ENCODE measurements around the gene RALY. TPM values are rescaled to one million over a fixed set of nuclear protein-coding genes. Genes with fewer than 3 reads are reported as not detected.

RALY gene
- total RNA-seq, 1 experiment from 2014 or later = 119 TPM

DNA sequence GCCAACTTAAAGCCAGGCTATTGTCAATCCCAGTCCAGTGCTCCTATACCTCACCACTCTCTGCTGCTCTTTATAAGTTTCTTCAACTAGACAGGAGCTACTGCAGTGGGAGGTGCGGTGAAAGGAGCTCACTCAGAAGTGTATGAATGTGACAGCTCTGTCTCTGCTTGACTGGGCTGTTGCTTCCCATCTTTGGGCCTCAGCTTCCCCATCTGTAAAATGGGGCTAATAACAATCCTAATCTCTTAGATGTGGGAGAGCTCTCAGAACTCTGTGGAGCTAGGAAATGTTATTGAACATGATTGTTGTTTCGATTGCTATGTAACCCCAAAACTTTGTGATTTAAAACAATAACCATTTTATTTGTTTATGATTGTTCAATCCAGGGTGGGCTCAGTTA is 8.4 kb upstream of the RALY start:
- CTCF ChIA-PET = no interaction called here
- intact Hi-C loops (cut with micrococcal nuclease) = no loop called here
- ATAC-seq = no peak

DNA sequence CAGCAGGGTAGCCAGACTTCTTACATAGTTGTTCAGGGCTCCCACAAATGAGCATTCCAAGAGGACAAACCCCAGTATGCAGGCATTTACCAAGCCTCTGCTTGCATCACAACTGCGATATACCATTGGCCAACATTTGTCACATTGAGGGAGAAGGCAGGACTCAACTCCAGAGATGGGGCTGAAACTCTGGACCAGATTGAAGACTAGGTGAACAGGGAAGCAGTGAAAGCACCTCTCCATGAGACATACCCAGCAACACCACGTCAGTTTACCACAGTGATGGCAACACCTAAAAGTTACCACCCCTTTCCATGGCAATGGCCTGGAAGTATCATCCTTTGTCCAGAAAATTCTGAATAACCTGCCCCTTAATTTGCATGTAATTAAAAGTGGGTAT is 7.9 kb upstream of the RALY start:
- H3K79me2 ChIP-seq (ENCODE audit: insufficient read depth, low read length) = no peaks in the 10 kb centered on the region
- CTCF ChIA-PET = no interaction called here
- H4K20me1 ChIP-seq (ENCODE audit: insufficient read depth) = no peaks in the 10 kb centered on the region
- BruUV-seq (replicated peaks) = no TSS peak
- H3K9me2 ChIP-seq (ENCODE audit: insufficient read depth) = no peaks in the 10 kb centered on the region
- RAD21 ChIA-PET (ENCODE audit: low non-redundant PET in 1 of 2, low total read pairs in 2 of 2, uncharacterized antibody in 2 of 2, unreplicated experiment in 2 of 2) = no interaction called here
- no peaks in the 10 kb centered on the region for H3K4me1 ChIP-seq (ENCODE audit: control insufficient read depth in 1 of 2, insufficient read depth in 2 of 2, low read length in 2 of 2)
- no peak overlapping the region for H3K4me3 ChIP-seq (replicated peaks in 1 of 2; ENCODE audit: low read depth in 1 of 2, low read length in 2 of 2)
- H3K9ac ChIP-seq (ENCODE audit: low read length) = no peak overlapping the region
- no peak overlapping the region for H3K27ac ChIP-seq (ENCODE audit: low read depth, low read length)
- H3K9me3 ChIP-seq (ENCODE audit: control insufficient read depth in 1 of 2, insufficient read depth in 1 of 2, low read depth in 1 of 2, low read length in 2 of 2) = no peaks in the 10 kb centered on the region
- no peak for DNase-seq (ENCODE audit: low read depth, low spot score)
- no peaks in the 10 kb centered on the region for H3K27me3 ChIP-seq (ENCODE audit: insufficient read depth, low read length)
- TF ChIP-seq JUND (IDR thresholded peaks at IDR 0.05) (no peak), YY1 (IDR thresholded peaks at IDR 0.05; ENCODE audit: extremely low read depth, insufficient replicate concordance, low read depth, low read length) (no peak), CEBPB (IDR thresholded peaks at IDR 0.05; ENCODE audit: low read depth) (no peak), CBX3 (IDR thresholded peaks at IDR 0.05; ENCODE audit: low read depth) (no peak), EZH2phosphoT487 (IDR thresholded peaks at IDR 0.05; ENCODE audit: borderline replicate concordance) (no peak)
- TF ChIP-seq, protein P1, sequence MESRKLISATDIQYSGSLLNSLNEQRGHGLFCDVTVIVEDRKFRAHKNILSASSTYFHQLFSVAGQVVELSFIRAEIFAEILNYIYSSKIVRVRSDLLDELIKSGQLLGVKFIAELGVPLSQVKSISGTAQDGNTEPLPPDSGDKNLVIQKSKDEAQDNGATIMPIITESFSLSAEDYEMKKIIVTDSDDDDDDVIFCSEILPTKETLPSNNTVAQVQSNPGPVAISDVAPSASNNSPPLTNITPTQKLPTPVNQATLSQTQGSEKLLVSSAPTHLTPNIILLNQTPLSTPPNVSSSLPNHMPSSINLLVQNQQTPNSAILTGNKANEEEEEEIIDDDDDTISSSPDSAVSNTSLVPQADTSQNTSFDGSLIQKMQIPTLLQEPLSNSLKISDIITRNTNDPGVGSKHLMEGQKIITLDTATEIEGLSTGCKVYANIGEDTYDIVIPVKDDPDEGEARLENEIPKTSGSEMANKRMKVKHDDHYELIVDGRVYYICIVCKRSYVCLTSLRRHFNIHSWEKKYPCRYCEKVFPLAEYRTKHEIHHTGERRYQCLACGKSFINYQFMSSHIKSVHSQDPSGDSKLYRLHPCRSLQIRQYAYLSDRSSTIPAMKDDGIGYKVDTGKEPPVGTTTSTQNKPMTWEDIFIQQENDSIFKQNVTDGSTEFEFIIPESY (IDR thresholded peaks at IDR 0.05; ENCODE audit: extremely low read depth, insufficient replicate concordance, low read length) = no peak
- TF ChIP-seq, protein P2, sequence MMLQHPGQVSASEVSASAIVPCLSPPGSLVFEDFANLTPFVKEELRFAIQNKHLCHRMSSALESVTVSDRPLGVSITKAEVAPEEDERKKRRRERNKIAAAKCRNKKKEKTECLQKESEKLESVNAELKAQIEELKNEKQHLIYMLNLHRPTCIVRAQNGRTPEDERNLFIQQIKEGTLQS (IDR thresholded peaks at IDR 0.05) = no peak
- H3K36me3 ChIP-seq (ENCODE audit: control insufficient read depth in 1 of 2, insufficient read depth in 2 of 2, low read length in 2 of 2) = no peaks in the 10 kb centered on the region
- POLR2A ChIA-PET = no interaction called here
- H2AFZ ChIP-seq (ENCODE audit: low read depth, low read length, poor library complexity, severe bottlenecking) = no peak overlapping the region
- ATAC-seq = no peak
- no peak overlapping the region for H3K4me2 ChIP-seq (ENCODE audit: low read length)
- intact Hi-C loops (cut with micrococcal nuclease) = no loop called here

More for the DNA sequence above, 8.4 kb upstream of the RALY start:
- Histone ChIP-seq H4K20me1 (ENCODE audit: insufficient read depth) (no peaks in the 10 kb centered on the region), H3K4me2 (ENCODE audit: low read length) (no peak overlapping the region), H3K36me3 (ENCODE audit: control insufficient read depth in 1 of 2, insufficient read depth in 2 of 2, low read length in 2 of 2) (no peaks in the 10 kb centered on the region), H3K4me1 (ENCODE audit: control insufficient read depth in 1 of 2, insufficient read depth in 2 of 2, low read length in 2 of 2) (no peaks in the 10 kb centered on the region), H3K27me3 (ENCODE audit: insufficient read depth, low read length) (no peaks in the 10 kb centered on the region), H3K9ac (ENCODE audit: low read length) (no peak overlapping the region), H3K4me3 (replicated peaks in 1 of 2; ENCODE audit: low read depth in 1 of 2, low read length in 2 of 2) (no peak overlapping the region), H3K27ac (ENCODE audit: low read depth, low read length) (no peak overlapping the region), H3K79me2 (ENCODE audit: insufficient read depth, low read length) (no peaks in the 10 kb centered on the region), H3K9me3 (ENCODE audit: control insufficient read depth in 1 of 2, insufficient read depth in 1 of 2, low read depth in 1 of 2, low read length in 2 of 2) (no peaks in the 10 kb centered on the region), H2AFZ (ENCODE audit: low read depth, low read length, poor library complexity, severe bottlenecking) (no peak overlapping the region), H3K9me2 (ENCODE audit: insufficient read depth) (no peaks in the 10 kb centered on the region)
- ChIA-PET RAD21 (ENCODE audit: low non-redundant PET in 1 of 2, low total read pairs in 2 of 2, uncharacterized antibody in 2 of 2, unreplicated experiment in 2 of 2) (no interaction called here), POLR2A (no interaction called here)
- BruUV-seq (replicated peaks) = no TSS peak
- TF ChIP-seq SP1 (IDR thresholded peaks at IDR 0.05; ENCODE audit: low read depth) = no peak
- no peak for DNase-seq (ENCODE audit: low read depth, low spot score)

Measured in HCT116 (cell line).